Measurements from ENCODE around the gene IL36B.

IL36B gene

DNA sequence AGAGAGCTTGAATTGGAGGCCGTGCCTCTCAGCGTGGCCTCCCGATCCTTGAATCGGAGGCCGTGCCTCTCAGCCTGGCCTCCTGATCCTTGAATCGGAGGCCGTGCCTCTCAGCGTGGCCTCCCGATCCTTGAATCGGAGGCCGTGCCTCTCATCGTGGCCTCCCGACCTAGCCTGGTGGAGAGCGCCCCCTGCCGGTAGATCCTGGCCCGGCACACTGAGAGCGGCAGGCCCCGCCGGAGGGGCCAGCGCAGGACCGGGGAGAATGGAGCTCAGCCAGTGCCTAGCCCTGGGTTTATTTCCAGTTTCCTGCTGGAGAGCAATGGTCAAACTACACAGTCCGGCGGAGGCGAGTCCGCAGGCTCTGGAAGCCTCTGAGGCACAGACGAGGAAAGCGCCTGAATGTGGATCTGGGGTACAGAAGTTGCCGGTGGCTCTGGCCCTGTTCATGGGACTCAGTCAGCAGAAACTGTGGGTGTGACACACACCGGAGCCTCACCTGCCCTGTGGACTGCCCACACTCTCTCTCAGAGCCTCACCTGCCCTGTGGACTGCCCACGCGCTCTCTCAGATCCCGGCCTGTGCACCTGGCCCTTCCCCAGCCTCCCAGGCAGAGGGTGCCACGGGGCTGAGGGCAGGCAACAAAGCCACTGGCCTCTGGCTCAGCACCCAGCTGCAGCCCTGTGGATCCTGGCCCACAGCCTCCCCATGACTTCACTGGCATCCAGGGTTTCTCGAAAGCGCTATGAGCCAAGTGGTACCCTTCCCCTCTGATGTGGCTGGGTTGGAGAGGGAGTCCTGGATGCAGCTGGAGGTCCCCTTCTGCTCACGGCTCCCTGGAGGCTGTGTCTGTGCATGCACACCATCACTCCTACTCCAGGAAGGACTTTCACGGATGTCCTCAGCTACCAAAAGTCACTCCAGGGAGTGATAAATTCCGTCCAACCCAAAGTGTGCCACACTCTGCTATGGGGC lies 1.5 kb downstream of the IL36B start:
- DNase-seq: no peak

DNA sequence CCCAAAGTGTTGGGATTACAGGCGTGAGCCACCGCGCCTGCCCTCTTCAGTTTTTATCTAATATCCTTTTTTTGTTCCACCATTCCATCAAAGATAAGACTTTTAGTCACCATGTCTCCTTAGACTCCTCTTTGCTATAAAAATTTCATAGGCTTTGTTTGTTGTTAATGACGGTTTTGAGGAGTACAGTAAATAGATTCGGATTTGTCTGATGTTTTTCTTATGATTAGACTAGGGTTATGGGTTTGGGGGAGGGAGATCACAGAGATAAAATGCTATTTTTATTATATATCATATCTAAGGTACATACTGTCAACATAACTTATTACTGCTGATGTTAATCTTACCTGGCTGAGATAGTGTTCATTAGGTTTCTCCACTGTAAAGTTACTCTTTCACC lies 6.2 kb downstream of the IL36B start:
- DNase-seq: no peak

DNA sequence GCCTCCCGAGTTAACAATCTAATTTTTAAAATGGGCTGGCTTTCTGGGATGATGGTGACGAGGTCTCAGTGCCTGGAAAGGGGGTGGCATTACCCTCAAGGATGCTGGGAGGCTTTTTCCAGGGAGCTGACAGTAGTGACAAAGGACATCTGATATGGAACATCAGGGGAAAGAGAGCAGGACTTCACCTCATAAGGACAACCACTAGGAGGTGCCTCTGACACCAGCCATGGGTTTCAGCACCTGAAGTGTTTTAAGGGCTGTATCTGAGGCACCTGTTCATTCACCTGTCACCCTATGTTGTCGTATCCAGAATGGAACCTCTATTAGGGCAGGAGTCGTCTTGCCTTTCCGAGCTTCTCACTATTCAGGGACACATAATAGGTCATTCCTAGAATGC lies 10.8 kb downstream of the IL36B start:
- no peak for DNase-seq

DNA sequence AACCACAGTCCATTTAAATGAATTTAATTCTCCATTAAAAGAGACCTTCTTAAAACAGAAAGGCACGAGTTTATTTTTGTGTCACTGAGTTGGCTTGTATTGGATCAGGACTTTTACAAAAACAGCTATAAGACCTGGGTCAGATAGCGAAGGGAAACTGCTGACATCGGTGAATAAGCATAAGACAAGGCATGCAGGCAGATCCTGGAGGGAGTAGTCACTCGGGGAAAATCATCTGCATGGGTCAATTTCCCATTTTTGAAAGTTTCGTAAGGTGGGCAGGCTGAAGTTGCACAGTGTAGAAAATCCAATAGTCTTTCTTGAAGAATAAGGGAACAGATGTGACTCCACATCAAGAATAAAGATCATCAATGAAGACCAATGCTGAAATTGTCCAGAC lies 12.9 kb downstream of the IL36B start:
- no peak for DNase-seq

DNA sequence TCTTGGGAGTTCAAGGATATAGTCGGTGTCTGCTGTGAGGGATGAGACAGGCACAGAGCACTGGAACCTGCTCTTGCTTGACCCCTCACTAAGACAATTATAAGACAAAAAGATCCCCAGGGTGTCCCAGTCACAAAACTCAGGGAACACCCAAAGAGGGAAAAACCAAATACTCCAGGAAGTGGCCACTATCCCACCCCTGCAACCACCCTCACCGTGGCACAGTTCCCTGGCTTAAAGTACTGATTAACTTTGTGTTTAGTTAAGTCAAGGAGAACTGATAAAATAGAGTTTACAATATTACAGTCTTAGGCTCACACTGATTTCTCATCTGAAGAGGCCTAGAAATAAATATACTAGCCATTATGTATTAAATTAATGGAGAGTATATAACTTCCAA lies 13.5 kb downstream of the IL36B start:
- DNase-seq: no peak

DNA sequence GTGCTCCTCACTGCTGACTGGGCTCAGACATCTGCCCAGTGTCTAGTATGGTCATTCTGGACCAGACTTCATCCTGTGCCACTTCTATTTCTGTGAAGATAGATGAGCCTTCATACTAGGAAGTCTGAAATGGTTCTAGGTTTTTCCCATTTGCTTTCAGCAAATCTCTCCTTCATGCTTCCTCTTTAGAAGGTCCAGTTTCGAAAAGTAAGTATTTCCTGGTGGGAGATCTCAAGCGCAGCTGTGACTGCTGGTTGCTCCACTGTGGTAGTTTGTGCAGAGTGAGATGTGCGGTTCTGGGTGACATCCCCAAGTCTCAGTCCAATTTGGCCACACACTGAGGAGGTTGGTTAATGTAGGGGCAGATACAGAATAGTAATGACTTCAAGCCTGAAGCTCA lies 14.4 kb downstream of the IL36B start:
- DNase-seq: no peak

DNA sequence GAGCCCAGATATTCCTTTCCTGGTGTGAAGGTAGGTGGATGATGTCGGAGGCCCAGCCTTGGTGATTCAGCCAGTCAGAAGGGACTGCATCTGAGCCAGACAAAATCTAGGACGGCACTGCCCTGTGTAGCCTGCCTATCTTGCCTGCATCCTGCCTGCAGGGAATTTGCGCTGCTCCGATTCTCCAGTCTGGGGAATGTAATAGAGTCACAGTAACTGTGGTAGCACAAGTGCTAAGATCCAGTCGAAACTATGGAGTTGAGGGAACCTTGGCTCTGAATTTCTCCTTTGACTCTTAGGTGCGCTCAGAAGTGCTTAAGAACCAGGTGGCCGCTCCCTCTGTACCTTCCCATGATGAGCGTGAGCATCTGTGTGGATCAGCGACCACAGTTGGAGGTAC lies 15.9 kb downstream of the IL36B start:
- DNase-seq: no peak

DNA sequence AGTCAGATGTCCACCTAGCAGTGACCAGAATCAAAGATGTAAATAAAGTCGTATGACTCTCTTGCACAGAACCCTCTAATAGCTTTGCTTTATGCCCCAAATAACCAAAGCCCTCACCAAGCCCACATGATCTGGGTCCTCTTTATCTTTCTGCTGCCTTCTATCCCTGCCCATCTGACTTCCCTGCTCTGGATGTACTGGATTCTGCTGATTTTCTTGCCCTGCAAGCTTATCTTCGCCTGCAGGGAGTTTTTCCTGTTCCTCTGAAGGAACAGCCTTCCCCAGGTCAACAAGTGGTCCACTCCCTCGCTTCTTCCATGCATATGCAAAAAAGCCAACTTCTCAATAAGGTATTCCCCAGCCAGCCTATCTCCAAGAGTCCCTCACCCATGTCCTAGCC lies 18.7 kb downstream of the IL36B start:
- DNase-seq: no peak

DNA sequence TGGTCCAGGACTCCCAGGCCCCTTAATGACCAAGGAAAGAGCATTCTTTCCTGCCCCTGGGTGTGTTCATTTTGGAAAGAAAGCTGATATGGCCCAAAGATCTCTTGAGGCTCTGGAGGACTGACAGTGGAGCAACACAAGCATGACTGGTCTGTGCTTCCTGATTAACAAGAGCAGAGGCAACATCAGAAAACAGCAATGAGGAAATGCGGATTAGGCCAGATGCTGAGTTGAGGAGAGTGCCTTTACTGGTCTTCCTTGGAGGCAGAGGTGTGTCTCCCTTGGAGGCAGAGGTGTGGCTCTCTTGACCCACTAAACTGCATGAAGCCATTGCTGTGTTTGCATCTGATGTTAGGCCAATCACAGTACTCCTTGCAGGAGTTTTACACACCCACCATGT lies 19.9 kb downstream of the IL36B start:
- DNase-seq: no peak

DNA sequence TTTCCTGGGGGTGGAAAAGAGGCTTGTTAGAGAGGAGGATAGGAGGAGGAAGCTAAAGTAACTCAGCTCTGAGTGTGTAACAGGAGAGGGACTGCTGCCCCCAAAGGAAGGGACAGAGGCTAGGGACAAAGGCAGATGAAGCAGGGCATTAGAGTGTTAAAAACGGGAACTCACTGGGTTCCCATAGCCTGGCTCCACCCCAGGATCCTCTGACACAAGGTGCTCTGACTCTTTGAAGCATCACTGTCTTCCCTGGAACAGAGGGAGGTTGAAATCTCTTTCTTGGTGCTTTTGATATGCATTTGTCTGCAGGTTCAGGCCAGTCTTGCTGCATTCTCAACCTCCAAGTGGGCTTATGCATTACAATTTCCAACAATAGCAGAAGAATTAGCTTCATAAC lies 24.6 kb downstream of the IL36B start:
- DNase-seq: no peak

DNA sequence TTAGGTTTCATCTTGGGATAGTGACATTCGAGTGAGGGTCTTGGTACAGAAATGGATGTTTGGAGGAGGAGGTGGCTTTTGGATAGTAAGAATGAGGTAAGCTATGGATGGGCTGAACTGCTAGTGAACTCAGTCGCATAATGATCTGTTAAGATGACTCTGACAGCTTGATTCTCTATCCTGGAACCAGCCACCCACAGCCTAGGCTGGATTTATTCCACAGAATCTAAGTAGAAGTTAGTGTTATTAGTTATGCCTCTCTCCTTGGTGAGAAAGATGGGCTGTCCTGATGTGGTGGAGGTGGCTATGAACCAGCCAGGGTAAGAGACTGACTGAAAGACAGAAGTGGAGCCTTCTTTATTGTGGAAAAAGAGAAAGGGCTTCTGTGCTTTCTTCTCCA lies 25.0 kb downstream of the IL36B start:
- no peak for DNase-seq

DNA sequence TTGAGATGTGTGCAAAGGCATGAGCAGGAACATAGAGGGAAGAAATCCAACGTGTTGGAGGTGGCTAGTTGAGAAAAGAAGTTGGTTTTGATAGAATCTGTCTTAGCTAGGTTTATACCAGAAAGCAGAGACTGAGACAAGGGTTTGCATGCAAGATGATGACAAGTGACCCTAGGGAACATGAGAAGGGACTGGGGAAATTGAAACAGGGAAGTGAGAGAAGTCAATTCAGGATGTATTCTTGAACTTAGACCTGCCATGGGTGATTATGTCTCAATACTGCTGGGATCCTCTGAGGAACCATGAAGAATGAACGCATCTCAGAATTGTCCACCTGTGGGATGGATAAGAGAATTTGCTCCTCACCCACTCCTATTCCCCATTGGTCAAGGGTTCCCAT lies 26.9 kb downstream of the IL36B start:
- DNase-seq: no peak

DNA sequence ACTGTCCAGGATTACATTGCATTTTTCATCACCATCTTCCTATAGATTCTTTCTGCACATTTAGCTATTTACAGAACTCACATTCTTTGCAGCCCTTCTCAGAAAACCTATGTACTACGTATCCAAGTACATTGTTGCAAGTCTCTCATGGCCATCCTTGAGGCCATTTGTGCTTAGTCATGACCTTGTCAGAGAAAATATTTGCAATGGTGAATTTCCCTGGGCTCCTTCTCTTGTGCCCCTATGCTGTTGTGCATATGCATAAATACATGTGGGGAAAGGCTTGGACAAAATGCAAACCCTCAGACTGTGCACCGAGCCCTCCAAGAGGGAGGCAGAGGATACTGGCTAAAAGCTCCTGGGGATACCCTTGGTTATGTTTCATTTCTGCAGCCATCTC lies 27.9 kb downstream of the IL36B start:
- no peak for DNase-seq

DNA sequence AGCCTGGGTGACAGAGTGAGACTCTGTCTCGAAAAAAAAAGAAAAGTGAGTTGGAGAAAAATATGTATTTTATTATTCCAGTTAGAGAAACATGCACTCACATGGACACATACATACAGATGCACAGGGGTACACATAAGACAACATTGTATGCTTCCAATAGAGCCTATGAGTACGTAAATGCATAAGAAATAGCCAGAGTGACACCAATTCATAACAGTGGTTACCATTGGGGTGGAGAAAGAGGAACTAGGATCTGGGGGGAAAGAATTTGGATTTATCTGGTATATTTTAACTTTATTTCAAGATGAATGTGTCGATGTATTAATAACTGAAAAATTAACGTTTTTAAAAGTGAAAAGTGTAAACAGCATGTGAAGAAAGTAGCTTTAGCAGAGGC lies 31.4 kb downstream of the IL36B start:
- DNase-seq: no peak

DNA sequence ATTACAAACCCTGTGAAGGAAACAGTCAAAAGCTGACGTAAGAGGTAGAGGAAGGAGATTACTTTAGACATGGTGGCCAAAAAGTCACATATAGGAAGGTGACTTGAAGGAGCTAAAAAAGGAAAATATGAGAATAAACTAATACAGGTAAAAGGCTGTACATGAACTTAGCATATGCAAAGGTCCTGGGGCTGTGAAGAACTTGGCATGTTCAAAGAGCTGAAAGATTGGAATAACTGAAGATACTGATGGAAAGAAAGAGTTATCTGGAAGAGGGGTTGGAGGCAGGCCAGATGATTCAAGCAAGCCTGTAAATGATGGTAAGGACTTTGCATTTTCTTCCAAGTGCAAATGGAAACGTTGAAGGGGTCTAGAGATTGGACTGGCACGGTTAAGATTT lies 34.2 kb downstream of the IL36B start:
- no peak for DNase-seq

DNA sequence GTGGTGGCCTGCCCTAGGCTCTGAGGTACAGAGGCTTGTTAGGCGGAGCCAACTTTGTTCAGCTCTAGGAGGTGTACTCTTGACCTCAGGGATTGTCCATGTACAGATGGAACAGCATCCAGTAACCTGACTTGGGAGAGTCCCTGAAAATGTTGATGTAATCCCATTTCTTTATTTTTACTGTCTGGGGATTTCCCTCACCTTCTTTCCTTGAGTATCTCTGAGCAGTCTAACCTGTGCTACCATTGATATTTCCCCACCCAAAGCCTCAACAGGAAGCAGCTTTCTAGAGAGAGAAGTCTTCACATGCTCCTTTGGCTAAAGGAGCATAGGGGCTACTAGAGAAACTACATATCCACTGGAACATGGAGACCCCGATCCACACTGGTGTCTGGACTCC lies 37.0 kb downstream of the IL36B start:
- DNase-seq: no peak

DNA sequence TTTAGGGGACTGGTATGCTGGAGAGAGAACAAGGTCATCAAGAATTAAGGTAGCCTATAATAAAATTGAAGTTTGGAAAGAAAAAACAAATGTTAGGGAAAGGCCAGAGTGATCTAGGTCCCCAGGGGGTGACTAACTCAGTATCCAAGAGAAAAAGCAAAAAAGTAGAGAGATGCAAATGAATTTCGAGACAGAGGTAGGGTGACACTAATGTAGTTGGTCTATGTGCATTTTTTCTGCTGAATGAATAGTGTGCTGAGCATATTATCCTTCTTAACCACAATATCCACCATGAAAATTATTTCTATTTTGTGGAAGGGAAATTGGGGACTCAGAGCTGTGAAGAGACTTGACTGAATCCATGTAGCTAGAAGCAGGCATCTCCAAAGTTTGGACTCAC lies 37.6 kb downstream of the IL36B start:
- no peak for DNase-seq

DNA sequence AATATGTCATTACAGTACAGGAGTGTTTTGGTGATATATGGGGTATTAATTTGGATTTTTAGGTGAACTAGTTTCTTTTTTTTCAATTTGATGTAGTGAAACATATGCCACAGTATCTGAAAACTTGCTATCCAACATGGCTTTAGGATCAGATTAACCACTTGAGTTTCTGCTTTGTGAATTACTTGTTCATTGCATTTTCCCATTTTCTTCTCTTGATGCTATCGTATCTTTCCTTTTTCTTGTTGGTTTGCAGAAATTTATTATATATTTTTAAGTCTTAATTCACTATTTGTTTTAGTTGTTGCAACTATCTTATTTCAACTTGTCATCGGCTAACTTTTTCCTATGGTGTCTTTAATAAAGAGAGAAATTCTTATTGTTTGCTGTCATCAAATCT lies 38.6 kb downstream of the IL36B start:
- no peak for DNase-seq

DNA sequence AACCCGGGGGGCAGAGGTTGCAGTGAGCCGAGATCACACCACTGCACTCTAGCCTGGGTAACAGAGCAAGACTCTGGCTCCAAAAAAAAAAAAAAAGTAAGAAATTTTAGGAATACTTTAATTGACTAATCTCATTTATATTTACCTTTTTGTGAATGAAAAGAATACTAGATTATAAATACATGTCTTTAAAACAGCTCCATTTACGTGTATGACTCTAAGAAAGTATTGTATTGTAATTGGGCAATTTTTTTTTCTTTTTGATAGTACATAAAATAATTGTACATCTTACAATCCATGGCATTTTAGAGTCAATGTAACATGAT lies 39.4 kb downstream of the IL36B start:
- no peak for DNase-seq

DNA sequence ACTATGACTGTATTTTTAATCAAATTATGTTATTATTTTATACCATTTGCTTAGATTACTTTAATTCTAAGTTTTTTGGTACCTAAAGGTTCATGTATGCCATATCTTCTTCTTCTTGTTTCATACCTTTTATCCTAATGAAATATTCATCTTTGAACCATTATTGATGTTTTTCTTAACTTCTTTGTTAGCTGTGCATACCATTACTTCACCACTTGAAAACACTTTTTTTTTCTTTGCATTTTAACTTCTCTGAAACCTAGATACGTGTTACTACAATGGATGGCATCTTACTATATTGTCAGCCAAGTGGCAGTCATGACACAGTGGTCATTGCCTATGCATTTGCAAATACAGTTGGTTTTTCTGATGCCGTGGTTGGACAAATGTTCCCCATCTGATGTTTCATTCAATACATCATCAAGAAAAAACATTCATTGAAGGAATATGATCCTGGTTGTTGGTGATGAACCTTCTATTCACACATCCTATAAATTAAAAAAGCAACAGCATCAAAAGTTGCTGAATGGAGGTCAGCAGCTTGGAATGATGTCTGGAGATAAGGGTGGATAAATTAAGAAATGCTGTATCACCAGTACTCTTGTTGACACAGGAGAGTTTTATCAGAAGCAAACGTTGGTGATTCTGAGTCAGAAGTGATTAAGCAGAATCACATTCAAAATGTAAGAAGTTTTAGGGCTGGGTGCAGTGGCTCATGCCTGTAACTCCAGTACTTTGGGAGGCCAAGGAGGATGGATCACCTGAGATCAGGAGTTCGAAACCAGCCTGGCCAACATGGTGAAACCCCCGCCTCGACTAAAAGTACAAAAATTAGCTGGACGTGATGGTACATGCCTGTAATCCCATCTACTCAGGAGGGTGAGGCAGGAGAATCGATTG lies 40.0 kb downstream of the IL36B start:
- DNase-seq: no peak

DNA sequence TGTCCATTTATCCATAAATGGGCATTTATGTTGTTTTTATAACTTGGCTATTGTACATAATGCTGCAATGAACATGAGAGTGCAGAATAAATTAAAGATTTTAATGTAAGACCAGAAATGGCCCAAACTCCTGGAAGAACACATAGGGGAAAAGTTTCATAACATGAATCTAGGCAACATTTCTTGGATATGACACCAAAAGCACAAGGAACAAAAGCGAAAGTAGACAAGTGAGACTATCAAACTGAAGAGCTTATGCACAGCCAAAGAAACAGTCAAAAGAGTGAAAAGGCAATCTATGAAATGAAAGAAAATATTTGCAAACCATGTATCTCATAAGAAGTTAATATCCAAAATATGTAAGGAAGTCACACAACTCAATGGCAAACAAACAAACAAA lies 41.6 kb downstream of the IL36B start:
- DNase-seq: no peak

DNA sequence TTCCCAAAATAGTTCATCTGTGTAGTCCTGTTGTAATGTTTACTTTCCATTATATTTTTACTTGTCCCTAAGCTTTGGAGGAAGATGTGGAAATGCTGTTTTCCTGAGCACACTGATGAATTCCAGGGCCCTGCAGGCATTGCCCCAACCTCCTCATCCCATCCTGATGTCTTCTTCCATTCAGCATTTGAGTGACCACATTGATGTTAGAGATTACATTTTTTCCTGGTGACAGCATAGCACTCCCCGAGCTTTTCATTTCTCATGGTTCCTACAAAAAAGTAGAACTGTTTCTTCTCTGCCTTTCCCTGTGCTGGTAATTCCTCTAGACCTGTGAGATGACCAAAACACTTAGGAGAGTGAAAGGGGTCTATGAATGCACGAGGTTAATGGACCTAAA lies 42.6 kb downstream of the IL36B start:
- DNase-seq: no peak

DNA sequence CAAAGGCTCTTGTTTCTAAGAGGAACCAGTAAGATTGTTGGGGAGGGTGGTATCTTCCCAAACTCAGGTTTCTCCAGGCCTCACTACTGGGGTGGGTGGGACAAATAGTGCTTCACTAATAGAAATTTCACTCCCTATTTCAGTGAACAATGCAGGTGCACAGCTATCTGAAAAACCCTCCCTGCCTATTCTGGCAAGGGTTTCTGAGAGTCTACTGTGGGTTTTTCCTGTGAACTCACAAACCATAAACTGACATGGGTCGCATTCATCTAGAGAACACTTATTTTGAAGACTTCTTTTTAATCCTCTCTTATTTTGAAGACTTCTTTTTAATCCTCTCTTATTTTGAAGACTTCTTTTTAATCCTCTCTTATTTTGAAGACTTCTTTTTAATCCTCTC lies 43.0 kb downstream of the IL36B start:
- DNase-seq: no peak

DNA sequence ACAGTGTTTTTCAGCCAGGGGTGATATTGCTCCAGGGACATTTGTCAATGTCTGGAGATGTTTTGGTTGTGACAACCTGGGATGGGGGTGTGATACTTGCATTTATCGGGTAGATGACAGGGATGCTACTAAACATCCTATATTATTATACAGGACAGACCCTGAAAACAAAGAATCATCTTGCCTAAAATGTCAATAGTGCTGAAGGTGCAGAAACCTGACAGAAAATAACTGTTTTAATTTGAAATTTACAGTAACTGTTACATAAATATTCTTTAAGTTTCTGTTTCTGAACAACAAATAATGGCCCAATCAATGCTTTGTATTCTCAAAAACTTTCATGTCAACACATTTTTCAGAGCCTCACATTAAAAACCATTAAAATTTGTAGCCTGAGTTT lies 45.4 kb downstream of the IL36B start:
- no peak for DNase-seq
